GM18861 (cell line): ENCODE data around the gene ZNF865.

ENCODE experiments used
- ATAC-seq: cut with Tn5 transposase; IDR thresholded peaks from one replicate; pipeline ENCODE4 v1.9.1; 2021; ENCODE audit not compliant: unreplicated experiment

ZNF865 gene

DNA sequence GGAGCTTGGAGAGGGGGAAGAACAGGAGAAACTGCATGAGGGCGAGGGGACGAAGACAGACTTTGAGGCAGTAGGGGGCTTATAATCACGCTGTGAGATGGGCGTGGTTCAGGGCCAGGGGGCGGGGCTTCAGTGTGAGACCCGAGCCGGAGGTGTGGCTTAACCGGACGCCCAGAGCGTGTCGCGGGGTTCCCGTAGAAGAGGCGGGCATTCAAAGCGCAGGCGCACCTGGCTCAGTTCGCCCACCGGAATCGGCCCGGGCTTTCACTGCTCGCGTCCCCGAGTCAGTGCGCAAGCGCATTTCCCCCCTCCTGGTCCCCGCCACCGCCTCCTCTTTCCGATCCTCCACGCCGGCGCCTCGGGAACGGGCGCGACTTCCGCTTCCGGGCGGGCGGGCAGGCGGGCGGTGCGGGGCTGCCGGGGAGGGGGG, 225 bp upstream of the ZNF865 start:
- ATAC-seq, result peak; percentile 49

DNA sequence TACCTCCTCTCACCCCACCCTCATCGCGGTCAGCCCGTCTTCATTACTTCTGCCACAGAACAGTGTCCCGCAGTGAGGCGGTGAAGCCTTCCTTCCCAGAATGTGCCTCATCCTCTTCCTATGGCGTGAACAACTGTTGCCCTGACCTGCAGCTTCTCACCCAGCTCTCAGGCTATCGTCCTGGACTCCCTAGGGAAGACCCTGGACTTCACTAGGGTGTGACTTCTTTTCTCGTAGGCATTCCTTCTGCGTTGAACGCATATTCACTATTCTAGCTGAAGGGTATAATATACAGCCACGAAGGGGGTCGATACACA, 982 bp downstream of the ZNF865 start:
- ATAC-seq, result no peak

DNA sequence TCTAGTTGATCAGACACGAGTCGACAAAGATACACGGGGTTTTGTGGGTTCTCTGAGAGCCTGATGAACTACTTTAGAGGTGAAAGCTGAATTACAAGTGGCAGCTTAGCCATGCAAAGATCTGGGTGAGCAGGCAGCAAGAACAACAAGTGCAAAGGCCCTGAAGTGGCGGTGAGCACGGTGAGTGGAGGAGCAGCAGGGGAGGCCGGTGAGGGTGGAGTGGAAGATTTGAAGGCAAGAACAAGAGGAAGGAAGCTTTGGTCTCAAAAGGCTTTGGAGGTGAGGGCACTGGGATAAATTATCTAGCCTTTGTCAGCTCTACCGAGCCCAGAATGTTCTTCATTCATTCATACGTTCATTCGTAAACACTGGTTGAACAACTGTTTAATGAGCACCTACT, 1.4 kb downstream of the ZNF865 start:
- ATAC-seq, result no peak

DNA sequence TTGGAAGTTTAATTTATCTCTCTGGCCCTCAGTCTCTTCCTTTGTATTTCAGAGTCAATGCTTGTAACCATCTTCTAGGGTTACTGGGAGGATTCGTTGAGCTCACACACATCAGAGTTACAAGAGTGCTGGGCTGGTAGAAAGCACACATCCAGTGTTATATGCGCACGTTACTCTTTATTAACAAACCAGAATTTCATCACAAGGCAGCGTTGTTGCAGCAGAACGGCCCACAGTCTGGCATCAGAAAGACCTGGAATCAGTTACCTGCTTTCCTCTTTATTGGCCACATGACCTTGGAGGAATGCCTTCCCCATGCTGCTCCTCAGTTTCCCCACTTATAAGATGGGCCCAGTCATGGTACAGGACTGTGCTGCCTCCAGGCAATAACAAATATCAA, 3.9 kb downstream of the ZNF865 start:
- ATAC-seq, result no peak

DNA sequence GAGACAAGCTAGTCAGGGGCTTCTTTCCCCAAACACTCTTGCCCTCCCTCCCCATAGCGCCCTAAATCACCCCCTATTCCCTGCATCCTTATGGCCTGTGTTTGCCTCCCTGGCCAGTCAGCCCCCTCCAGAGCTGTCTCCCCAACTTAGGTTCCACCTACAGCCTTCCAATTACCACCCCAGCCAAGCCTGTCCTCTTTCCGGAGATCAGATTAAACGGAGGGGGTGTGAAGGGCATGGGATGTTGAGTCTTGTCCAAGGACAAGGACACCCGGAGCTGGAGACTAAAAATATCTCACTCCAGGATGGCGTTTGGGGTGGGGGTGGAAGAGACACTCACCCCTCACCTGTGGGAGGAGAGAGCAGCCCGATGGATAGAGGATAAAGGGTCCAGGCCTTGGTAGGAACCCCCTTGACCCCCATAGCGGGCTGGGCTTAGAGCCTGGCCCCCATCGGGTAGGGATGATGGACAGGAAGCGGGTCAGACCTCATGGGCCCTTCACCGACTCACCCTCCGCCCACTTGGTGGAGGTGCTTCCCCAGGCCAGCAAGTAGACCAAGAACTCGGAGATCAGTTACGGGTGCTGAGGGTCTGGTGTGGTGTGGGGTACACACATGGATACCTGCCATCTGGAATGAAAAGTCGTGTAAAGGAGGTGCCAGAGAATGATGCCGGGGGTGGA, 6.0 kb downstream of the ZNF865 start:
- no peak for ATAC-seq

DNA sequence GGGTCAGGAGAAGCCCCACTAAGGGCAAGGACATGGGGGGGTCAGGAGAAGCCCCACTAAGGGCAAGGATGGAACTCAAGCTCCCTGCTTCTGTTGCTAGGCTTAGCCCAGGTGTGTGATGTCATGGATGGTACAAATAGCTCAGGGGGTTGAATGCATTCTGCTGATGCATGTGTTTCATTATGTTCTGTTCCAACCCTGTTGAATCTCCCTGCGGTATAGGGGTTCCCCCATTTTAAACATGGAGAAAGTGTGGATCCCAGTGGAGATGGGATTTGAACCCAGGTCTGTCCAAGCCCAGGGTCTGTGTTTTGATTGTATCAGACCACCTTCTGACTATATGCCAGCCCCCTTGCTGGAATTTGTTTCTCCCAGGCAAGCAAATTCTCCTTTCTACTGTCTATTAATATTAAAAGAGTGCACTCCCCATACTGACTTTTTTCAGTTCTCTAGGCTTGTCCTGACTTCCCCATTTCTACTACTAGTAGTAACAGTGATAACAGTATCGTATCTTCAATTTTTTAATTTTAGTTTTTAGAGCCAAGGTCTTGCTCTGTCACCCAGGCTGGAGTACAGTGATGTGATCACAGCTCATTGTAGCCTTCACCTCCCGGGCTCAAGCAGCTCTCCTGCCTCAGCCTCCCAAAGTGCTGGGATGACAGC, 6.7 kb downstream of the ZNF865 start:
- no peak for ATAC-seq

DNA sequence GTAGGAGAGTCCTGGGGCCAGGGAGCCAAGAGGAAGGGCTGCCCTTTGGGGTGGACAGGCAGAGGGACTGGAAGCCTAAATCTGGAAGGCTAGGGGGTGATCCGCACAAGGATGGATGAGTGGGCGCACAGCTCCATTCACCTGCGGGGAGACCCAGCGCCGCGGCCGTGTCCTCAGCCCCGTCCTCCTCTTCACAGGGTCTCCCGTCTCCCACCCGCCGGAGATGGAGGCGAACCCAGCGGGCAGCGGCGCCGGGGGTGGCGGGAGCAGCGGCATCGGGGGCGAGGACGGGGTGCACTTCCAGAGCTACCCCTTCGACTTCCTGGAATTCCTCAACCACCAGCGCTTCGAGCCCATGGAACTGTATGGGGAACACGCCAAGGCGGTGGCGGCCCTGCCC, 7.9 kb downstream of the ZNF865 start:
- ATAC-seq, result no peak

DNA sequence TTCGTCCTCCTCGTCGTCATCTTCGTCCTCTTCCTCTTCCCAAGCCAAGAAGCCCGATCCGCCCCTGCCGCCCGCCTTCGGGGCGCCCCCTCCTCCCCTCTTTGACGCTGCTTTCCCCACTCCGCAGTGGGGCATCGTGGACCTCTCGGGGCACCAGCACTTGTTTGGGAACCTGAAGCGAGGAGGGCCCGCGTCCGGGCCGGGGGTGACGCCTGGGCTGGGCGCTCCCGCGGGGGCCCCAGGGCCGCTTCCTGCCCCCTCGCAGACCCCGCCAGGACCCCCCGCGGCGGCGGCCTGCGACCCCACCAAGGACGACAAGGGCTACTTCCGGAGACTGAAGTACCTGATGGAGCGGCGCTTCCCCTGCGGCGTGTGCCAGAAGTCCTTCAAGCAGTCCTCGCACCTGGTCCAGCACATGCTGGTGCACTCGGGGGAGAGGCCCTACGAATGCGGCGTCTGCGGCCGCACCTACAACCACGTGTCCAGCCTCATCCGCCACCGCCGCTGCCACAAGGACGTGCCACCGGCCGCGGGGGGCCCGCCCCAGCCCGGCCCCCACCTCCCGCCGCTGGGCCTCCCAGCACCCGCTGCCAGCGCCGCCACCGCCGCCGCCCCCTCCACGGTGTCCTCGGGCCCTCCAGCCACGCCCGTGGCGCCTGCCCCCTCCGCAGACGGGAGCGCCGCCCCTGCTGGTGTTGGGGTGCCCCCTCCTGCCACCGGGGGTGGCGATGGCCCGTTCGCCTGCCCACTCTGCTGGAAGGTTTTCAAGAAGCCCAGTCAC, 8.7 kb downstream of the ZNF865 start:
- no peak for ATAC-seq

DNA sequence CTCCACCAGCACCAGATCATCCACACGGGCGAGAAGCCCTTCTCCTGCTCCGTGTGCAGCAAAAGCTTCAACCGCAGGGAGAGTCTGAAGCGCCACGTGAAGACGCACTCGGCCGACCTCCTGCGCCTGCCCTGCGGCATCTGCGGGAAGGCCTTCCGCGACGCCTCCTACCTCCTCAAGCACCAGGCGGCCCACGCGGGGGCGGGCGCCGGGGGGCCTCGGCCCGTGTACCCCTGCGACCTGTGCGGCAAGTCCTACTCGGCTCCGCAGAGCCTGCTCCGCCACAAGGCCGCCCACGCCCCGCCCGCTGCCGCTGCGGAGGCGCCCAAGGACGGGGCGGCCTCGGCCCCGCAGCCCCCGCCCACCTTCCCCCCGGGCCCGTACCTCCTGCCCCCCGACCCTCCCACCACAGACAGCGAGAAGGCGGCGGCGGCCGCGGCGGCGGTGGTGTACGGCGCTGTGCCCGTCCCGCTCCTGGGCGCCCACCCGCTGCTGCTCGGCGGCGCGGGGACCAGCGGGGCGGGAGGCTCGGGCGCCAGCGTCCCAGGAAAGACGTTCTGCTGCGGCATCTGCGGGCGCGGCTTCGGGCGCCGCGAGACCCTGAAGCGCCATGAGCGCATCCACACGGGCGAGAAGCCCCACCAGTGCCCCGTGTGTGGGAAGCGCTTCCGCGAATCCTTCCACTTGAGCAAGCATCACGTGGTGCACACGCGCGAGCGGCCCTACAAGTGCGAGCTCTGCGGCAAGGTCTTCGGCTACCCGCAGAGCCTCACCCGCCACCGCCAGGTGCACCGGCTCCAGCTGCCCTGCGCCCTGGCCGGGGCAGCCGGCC, 9.5 kb downstream of the ZNF865 start:
- no peak for ATAC-seq

DNA sequence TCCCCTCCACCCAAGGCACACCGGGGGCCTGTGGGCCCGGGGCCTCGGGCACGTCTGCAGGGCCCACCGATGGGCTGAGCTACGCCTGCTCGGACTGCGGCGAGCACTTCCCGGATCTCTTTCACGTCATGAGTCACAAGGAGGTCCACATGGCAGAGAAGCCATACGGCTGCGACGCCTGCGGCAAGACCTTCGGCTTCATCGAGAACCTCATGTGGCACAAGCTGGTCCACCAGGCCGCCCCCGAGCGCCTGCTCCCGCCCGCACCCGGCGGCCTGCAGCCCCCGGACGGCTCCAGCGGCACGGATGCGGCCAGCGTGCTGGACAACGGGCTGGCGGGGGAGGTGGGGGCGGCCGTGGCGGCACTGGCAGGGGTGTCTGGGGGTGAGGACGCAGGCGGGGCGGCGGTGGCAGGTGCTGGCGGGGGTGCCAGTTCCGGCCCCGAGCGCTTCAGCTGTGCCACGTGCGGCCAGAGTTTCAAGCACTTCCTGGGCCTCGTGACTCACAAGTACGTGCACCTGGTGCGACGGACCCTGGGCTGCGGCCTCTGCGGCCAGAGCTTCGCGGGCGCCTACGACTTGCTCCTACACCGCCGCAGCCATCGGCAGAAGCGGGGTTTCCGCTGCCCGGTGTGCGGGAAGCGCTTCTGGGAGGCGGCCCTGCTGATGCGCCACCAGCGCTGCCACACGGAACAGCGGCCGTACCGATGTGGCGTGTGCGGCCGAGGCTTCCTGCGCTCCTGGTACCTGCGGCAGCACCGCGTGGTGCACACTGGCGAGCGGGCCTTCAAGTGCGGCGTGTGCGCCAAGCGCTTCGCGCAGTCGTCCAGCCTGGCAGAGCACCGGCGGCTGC, 10.3 kb downstream of the ZNF865 start:
- ATAC-seq, result no peak

DNA sequence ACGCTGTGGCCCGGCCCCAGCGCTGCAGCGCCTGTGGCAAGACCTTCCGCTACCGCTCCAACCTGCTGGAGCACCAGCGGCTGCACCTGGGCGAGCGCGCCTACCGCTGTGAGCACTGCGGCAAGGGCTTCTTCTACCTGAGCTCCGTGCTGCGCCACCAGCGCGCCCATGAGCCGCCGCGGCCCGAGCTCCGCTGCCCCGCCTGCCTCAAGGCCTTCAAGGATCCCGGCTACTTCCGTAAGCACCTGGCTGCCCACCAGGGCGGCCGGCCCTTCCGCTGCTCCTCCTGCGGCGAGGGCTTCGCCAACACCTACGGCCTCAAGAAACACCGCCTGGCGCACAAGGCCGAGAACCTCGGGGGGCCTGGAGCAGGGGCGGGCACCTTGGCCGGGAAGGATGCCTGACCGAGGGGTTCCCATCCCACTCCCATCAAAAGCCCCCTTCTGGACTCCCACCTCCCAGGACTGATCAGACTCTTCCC, 11.0 kb downstream of the ZNF865 start:
- ATAC-seq, result no peak

DNA sequence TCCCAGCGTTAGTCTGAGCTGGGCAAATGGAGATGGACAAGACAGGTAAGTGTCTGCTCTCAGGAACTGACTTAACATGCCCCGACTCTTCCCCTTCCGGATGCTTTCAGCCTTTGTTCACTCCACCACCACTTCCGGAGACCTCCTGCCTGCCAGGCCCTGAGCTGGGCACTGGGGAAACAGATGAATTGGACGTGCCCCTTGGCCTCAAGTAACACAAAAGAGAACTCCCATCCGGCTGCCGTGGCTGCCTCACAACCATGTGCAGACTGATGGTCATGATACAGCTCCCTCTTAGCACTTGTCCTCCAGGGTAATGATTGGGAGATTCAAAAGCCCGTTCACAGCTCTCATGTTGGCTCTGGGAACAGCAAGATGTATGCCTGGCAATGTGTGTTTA, 12.0 kb downstream of the ZNF865 start:
- ATAC-seq, result no peak

DNA sequence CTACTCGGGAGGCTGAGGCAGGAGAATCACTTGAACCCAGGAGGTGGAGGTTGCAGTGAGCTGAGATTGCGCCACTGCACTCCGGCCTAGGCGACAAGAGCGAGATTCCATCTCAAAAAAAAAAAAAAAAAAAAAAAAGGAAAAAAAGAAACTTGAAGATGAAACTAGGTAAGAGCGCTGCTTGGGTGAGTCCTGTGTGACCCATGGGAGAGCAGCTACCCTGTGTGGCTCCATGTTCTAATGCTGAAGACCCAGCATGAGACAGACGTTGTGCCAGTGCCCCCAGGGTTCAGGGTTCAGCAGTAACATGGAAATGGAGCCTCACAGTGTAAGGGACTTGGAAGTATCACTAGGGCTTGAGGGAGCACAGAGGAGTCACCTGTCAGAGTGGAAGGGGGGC, 13.0 kb downstream of the ZNF865 start:
- no peak for ATAC-seq

DNA sequence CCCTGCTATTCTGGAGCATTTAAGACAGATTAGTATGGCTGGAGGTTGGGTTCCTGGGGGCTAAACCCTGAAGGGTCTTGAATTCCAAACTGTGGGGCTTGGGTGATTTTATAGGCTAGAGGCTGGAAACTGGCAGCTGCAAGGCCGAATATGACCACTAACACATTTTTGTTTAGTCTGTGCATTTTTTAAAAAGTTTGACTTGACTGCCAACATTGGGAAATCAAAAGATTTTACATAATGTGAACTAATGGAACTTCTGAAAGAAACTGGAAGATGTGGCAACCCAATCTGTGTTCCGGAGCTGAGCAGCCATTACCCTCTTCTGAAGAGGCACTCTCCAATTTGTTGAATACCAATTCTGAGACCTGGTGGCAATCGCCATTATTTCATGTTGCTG, 13.8 kb downstream of the ZNF865 start:
- ATAC-seq, result no peak

DNA sequence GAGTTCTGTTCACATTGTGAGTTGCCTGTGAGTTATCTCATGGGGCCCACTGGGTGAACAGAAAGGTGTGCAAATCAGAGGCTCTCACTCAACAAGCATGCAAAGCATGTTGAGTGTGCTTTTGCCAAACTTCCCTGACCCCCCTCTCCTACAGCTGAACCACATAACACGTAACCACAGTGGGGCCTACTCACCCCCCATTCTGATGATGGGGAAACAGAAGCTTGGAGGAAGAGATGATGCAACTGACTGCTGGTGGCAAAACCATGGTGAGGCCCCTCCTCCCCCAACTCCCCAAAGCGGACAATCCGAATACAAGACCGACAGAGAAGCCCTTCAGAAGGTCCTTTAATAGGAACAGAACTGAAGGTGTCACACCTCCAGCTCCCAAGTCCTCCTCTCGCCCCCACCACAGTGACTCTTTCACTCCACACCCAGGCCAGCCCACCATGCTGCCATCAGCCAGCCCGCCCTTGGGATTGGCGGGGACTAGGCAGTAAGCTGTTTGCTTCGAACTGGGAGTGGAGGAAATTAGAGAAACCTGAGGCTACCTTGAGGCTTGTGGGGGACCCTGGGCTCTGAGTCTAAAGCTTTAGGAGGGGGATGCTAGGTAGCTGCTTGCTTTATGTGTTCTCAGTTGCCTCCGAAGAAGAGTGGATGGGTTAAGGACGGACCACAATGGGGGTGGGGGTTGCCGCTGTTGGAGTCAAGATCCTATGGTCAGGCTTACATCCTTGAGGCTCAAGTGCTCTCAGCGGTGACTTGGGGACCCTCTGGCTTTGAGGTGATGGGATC, 15.2 kb downstream of the ZNF865 start:
- no peak for ATAC-seq

DNA sequence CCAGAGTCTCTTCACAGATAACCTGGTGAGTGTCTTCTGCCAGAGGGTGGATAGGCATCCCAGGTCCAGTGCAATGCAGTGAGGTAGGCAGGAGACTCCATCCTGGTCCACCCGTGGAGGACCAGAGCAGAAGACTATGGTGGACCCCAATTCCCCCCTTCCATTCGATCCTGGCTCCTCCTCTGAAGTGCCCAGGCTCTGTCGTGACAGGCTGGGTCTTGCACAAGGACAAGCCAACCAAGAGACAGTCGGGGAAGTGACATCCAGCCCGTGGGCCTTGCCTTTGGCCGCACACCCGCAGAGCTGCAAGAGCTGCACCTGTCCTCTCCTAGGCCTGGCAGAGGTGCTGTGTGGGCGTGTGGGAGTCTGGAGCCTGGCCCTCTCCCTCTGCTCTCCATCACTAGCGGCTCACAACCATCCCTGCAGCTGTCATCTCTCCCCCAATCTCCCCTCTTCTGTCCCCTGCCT, 15.8 kb downstream of the ZNF865 start:
- no peak for ATAC-seq

DNA sequence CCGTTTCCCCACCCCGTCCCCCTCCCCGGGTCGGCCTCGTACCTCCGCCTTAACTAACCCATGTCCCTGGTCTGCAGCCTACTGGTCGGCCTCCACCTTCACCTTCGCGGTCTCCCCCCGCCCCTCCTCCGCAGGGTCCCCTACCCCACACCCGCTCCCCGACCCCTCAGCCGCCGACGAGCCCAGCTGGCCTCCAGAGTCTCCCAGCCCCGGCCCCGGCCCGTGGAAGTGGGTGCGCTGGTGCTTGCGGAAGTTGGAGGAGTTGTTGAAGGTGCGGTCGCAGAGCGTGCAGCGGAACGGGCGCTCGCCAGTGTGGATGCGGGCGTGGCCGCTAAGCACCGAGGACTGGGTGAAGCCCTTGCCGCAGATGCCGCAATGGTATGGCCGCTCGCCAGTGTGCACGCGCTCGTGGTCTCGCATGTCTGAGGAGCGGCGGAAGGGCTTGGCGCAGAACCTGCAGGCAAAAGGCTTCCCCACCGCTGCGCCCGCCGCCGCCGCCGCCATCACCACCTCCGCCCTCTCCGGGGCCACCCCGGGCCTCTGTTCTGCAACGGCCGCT, 16.3 kb downstream of the ZNF865 start:
- no peak for ATAC-seq

DNA sequence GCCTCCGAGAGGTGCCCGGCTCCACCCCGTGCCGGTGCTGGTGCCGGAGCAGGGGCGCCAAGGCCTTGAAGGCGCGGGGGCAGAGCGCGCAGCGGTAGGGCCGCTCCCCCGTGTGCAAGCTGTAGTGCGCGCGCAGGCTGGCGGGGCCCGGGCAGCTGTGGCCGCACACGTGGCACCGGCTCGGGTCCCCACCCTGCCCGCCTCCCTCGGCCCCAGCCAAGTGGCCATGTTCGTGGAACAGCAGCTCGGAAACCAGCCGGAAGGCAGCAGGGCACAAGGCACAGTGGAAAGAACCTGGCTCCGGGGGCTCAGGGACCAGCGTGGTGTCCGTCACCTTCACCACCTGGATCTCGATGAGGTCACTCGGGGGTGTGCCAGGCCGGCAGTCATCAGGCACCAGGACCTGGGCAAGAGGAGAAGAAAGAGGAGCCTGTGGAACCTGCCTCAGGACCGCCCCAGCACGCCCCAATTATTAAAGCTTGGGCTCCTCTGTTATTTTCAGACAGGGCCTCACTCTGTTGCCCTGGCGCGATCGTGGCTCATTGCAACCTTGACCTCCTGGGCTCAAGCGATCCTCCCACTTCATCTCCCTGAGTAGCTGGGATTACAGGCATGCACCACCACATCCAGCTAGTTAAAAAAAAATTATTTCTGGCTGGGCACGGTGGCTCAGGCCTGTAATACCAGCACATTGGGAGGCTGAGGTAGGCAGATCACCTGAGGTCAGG, 17.0 kb downstream of the ZNF865 start:
- ATAC-seq, result no peak
